HG02885 (cell line): ENCODE data around the gene XPO5.
"Not testable (repeated sequence)": the region's sequence is repeated elsewhere in the genome, so short reads cannot be mapped to it uniquely, and the experiment has no call there.

Source experiments
- ATAC-seq: cut with Tn5 transposase; IDR thresholded peaks from one replicate; pipeline ENCODE4 v1.9.1; 2021; ENCODE audit warnings: mild to moderate bottlenecking; ENCODE audit not compliant: unreplicated experiment, poor library complexity

Gene XPO5

GRCh38 chr6:43500921-43501320 lies 74.9 kb downstream of the XPO5 start:
- no peak for ATAC-seq

- no peak for ATAC-seq
Observed at GRCh38 chr6:43499028-43499815, 76.6 kb downstream of the XPO5 start.

GRCh38 chr6:43498291-43498690 lies 77.5 kb downstream of the XPO5 start:
- not testable (repeated sequence) for ATAC-seq

DNA sequence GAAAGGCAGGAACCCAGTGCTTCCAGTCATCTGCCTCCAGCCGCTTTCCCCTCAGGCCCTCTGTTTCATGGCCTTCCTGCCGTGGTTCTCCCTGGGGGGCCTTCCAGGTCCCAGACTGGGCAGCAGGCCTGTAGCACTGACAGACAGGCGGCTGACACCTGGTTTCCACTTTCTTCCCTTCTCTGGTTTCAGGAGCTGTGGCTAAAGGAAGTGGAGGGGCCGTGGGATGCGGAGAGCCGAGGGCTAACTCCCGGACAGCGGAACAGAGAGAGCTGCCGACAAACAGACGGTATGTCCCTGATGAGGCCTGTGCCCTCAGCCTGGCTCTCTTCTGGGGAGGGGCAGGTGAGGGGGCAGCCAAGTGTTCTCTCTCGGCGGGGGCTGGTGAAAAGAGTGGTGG lies 78.1 kb downstream of the XPO5 start:
- no peak for ATAC-seq

GRCh38 chr6:43497129-43497396 lies 78.8 kb downstream of the XPO5 start:
- no peak for ATAC-seq

- ATAC-seq = no peak
Observed at GRCh38 chr6:43496370-43497128, 79.3 kb downstream of the XPO5 start.

- no peak for ATAC-seq
Observed at GRCh38 chr6:43495409-43495941, 80.4 kb downstream of the XPO5 start.

DNA sequence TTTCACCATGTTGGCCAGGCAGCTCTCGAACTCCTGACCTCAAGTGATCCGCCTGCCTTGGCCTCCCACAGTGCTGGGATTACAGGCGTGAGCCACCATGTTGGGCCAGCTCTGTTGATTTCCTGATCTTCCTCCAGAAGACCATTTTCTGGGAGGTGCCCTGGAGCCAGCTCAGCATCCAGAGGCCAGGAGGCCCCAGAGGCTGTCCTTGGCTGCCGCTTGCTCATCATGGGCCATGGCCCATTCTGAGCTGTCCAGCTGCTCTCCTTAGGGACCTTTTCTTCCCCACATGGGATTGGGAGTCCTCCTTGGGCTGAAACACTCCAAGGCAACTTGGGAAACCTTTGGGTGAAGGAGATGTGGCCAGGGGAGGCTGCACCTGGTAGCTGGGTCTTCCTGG lies 81.1 kb downstream of the XPO5 start:
- ATAC-seq = no peak

GRCh38 chr6:43494321-43494720 lies 81.5 kb downstream of the XPO5 start:
- ATAC-seq = no peak

DNA sequence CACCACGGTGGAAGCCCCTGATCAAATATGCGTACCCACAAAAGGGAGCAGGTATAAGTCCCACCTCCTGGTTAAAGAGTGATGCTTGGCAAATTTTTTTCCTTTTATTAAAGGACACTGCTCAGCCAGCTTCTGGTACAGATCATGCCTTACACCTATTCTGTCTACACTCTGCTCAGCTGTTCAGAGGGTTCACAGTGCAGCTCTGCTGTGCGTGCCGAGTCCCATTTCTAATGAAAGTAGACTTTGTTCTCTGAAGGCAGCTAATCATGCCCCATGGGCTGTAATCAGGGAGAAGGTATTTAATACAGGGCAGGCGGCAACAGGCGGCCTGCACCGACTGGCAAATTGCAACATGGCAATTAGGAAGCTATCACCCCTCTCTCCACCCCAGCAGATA lies 82.0 kb downstream of the XPO5 start:
- no peak for ATAC-seq

- no peak for ATAC-seq
Observed at GRCh38 chr6:43493230-43493629, 82.6 kb downstream of the XPO5 start.

- no peak for ATAC-seq
Observed at GRCh38 chr6:43492673-43493072, 83.2 kb downstream of the XPO5 start.

GRCh38 chr6:43491750-43492661 lies 83.8 kb downstream of the XPO5 start:
- no peak for ATAC-seq

GRCh38 chr6:43490523-43490939 lies 85.3 kb downstream of the XPO5 start:
- ATAC-seq = no peak

DNA sequence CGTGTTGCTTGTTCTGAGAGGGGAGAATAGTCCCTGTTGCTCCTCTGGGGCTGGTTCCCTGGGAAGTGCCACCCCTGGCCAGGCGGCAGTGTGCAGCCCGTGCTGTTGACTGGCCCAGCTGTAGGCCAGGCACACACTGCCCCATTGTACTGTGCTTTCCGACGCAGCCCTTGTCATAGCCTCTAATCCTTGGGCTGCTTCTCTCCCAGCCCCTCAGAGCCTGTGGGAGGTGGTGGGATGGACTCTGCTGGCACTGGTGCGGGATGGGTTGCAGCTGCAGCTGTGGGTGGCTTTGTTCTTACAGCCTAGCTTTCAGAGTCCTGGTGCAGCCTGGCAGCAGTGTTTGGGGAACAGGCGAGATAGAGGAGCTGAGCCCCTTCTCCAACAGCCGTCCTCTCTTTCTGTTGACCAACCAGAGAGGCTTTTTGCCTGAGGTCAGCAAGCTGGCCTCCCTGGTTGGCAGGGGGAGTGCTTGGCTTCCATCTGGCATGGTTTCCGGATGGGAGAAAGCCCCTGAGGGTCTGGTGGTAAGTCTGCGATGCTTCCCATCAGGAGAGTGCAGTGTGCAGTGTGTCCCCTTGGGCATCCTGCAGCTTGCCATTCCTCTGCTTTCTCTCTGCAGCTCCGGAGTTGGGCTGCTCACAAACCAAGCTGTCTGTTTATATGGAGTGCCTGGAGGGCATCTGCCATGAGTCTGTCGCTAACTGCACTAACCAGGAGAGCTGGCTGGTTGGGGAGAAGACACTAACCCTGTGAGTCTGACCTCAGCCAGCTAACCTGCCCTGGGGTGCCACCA lies 86.4 kb downstream of the XPO5 start:
- ATAC-seq = no peak

GRCh38 chr6:43488667-43489276 lies 87.1 kb downstream of the XPO5 start:
- ATAC-seq = no peak

DNA sequence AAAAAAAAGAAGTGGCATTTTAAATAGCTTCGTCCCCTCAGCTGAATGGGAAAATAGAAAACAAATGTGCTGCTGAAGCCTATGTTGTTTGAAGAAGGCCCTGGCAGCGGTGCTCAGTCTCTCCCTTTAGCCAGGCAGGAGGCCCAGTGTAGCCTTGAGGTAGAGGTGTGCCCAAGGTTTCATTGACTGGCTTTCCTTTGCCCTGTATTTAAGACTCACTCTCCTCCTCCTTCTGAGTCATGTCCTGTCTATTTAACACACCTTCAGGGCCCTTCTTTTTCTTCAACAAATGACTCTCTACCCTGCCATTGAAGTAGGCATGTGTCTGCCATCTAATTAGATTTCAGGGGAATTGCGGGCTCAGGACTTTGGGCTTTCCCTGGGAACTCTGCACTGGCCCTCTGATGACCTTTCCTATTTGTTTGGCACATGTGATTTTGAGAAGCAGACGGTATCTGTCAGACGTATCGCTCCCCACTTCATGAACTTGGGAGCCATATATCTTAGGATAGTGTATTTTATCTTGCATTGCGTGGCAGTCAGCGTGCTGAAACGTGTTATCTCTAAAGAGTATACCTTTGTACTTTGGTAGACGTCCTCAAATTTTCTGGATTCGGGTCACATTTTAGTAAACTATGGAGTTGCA lies 94.1 kb downstream of the XPO5 start:
- ATAC-seq = no peak

- ATAC-seq = no peak
Observed at GRCh38 chr6:43481075-43481474, 94.8 kb downstream of the XPO5 start.

- no peak for ATAC-seq
Observed at GRCh38 chr6:43478008-43478372, 97.8 kb downstream of the XPO5 start.
